HG03460 (cell line): ENCODE results near the gene ZSCAN16.
A peak's percentile ranks its signal among the peaks of the same experiment; 100 is the strongest.

Experiments
- ATAC-seq: cut with Tn5 transposase; IDR thresholded peaks from one replicate; pipeline ENCODE4 v1.9.1; 2021; ENCODE audit not compliant: unreplicated experiment

ZSCAN16 gene

DNA sequence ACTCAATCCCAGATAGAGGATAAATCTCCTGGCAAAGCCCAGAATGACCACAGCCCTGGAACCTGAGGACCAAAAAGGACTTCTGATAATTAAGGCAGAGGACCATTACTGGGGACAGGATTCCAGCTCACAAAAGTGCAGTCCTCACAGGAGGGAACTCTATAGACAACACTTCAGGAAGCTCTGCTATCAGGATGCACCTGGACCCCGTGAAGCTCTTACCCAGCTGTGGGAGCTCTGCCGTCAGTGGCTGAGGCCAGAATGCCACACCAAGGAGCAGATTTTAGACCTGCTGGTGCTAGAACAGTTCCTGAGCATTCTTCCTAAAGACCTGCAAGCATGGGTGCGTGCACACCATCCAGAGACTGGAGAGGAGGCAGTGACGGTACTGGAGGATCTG is 992 bp downstream of the ZSCAN16 start:
- ATAC-seq = no peak

GRCh38 chr6:28134015-28134414 is 9.6 kb downstream of the ZSCAN16 start:
- no peak for ATAC-seq

- ATAC-seq = no peak
Measured at GRCh38 chr6:28134716-28135115, 10.3 kb downstream of the ZSCAN16 start.

DNA sequence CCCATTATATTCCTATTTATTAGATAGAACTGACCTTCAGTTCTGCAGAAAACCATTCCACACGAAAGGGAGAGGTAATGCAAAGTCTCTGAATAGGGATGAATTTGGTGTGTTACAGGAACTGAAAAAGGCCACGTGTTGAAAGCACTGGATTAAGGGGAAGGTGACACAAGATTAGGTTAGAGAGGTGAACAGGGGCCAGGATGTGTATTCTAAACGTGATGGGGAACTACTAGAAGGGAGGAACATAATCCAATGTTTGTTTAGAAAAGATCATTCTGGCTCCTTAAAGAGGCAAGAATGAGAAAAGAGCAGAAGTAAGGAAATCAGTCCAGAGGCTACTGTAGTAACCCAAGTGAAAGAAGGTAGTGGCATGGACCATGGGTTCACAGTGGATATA is 11.0 kb downstream of the ZSCAN16 start:
- no peak for ATAC-seq

- peak; percentile 63 for ATAC-seq
Measured at GRCh38 chr6:28136585-28137504, 12.4 kb downstream of the ZSCAN16 start.

GRCh38 chr6:28137505-28137981 is 13.1 kb downstream of the ZSCAN16 start:
- ATAC-seq = no peak

- ATAC-seq = no peak
Measured at GRCh38 chr6:28139860-28140543, 15.6 kb downstream of the ZSCAN16 start.

DNA sequence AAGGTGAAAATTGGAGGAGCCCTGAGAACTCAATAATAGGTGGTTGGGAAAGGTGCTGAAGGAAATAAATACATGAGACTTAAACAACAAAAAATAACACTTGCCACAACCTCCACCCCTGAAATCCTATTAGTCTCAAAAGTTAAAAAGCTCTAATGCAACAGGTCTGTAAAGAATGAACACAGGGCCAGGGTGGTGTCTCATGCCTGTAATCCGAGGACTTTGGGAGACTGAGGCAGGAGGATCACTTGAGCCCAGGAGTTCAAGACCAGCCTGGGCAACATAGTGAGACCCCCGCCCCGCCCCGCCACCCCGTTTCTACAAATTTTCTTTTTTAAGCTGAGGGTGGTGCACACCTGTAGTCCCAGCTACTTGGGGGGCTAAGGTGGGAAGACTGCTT is 16.2 kb downstream of the ZSCAN16 start:
- no peak for ATAC-seq

GRCh38 chr6:28141500-28142329 is 17.3 kb downstream of the ZSCAN16 start, which contains the start of gene ZKSCAN8:
Gene ZKSCAN8, plus strand, starts transcription at chr6:28141883. Its CDS starts 6,525 bp downstream, at chr6:28148408.
- ATAC-seq = peak; percentile 80

- no peak for ATAC-seq
Measured at GRCh38 chr6:28142446-28142845, 18.0 kb downstream of the ZSCAN16 start.

DNA sequence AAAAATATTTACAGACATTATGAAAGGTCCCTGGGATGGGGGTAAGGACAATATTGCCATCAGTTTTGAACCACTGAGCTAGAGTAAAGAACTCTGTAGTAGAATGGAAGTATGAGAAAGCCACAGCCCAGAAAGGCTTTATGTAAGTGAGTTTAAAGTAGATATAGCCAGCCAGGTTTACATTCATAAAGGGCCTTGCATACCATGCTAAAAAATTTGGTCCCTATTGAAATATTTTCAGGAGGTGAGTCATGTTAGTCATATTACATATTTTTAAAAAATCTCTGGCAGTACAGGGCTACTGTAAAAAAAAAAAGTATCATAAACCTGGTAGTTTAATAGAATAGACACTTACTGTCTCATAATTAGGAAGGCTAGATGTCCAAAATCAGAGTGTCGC is 20.8 kb downstream of the ZSCAN16 start:
- ATAC-seq = no peak

- no peak for ATAC-seq
Measured at GRCh38 chr6:28152531-28152930, 28.1 kb downstream of the ZSCAN16 start.

- ATAC-seq = no peak
Measured at GRCh38 chr6:28153546-28153945, 29.1 kb downstream of the ZSCAN16 start.

DNA sequence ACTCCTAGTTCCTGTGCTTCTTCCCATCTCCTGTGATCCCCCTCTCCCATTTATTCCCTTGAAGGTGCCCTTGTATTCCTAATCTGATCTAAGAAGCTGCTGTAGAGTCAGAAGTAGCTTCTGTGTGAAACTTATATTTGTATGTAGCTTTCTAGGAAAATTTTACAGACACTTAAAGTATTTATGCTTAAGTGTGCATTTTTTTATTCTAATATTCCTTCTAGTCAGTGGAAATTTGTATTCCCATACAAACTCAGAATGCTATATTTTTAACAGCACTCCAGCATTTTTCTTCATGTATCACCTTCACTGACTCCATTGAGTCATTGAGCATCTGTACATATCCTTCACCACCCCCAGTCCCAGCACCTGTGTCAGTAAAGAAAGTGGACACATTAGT is 29.9 kb downstream of the ZSCAN16 start:
- ATAC-seq = no peak

- no peak for ATAC-seq
Measured at GRCh38 chr6:28158318-28158717, 33.9 kb downstream of the ZSCAN16 start.

GRCh38 chr6:28159029-28159607 is 34.7 kb downstream of the ZSCAN16 start:
- no peak for ATAC-seq

- no peak for ATAC-seq
Measured at GRCh38 chr6:28160233-28160632, 35.8 kb downstream of the ZSCAN16 start.

DNA sequence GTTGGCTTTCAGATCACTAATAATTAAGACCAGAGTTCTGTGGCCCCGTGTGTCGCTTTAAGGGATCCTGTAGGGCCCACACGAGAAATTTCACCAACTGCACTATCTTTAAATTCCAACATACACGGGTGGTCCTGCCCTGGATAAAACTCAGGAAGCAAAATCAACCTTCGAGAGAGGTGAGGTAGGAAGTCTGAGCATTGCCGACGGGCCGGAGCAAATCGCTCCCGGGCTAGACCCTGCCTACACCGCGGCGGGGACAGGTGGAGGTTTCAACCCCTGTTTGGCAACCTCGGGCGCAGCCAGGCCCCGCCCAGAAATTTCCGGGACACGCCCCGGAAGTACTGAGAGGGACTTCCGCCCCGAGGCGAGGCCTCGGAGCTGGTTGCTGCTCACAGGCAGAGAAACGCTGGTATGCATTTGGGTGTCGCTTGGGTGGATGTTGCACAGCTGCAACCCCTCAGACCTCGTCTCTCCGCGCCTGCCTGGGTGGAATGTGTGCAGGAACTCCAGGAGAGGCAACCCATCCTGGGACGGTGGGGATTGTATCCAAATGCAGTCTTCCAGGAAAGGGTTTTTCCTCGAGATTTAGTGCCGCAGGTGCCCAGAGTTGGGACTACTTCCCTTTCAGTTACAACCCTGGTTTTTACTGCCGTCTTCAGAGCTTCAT is 37.1 kb downstream of the ZSCAN16 start:
- ATAC-seq = peak; percentile 98

DNA sequence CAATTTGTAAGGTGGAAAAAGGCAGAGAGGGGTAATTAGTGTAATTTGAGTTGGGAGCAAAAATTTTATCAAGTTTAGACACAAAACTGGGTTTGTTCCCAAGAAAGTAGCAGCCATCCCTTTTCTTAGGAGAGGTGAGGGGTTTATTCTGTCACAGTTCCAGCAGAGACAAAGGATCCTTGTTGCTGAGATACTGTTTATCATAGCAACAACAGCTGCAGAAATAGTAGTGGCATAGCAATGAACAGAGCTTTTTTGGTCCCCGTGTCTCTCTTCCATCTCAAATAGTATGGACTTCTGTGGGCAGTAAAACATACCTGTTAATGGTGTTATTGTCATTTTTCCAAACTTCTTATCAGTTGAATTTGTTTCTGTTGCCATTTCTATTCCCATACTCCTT is 41.2 kb downstream of the ZSCAN16 start:
- no peak for ATAC-seq

DNA sequence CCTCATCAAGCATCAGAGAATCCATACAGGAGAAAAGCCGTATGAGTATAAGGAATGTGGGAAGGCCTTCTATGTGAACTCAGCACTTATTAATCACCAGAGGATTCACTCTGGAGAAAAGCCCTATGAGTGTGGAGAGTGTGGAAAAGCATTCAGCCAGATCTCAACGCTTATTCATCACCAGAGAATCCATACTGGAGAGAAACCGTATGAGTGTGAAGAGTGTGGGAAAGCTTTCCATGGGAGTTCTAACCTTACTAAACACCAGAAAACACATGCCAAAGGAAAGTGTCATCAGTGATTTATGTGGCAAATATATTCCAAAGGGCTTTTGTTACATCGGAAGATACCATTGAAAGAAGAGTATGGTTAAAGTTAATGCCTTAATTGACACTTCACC is 42.7 kb downstream of the ZSCAN16 start:
- no peak for ATAC-seq
